B cell (primary cell): Measurements from ENCODE around the gene CS. TPM values are rescaled to one million over a fixed set of nuclear protein-coding genes. Genes with fewer than 3 reads are reported as not detected.
"Not testable (repeated sequence)": the region's sequence is repeated elsewhere in the genome, so short reads cannot be mapped to it uniquely, and the experiment has no call there.

Experiments
- ATAC-seq: fragments of 200-7000 bp; cut with Tn5 transposase; one replicate; pipeline ENCODE4 v1.10.0; 2021; ENCODE audit warnings: low read depth, mild to moderate bottlenecking, moderate number of reproducible peaks, moderate library complexity
- CTCF ChIA-PET: fragments of 350-600 bp; sonication (Branson Sonifier 250); formaldehyde crosslinking; loops from one replicate; lab custom pipeline; 2021; ENCODE audit warnings: antibody characterized with exemption, inconsistent platforms; lab: Charles Lee
- POLR2A ChIA-PET: fragments of 350-600 bp; sonication (Branson Sonifier 250); formaldehyde crosslinking; loops from one replicate; lab custom pipeline; 2021; ENCODE audit warnings: antibody characterized with exemption; lab: Charles Lee
- DNase-seq: peaks from one replicate; pipeline ENCODE4 v3.0.0; 2013
- H2AFZ ChIP-seq: 2 replicates; pipeline ENCODE4 v1.6.1; 2012; ENCODE audit warnings: mild to moderate bottlenecking, low read depth, low read length; ENCODE audit not compliant: insufficient read depth, poor library complexity, severe bottlenecking
- H3K27ac ChIP-seq, 2 donors: 1 replicate in 1 of 2; 2 replicates in 1 of 2; pipeline ENCODE4 v1.5.1; 2012 to 2013; ENCODE audit warnings: low read length in 2 of 2, mild to moderate bottlenecking in 2 of 2, moderate library complexity in 1 of 2
- H3K27me3 ChIP-seq, 4 experiments: fragments of 200-600 bp in 1 of 4; sonication (generic) in 1 of 4; replicated peaks in 1 of 4; 1 replicate in 2 of 4; 2 replicates in 2 of 4; pipeline versions ENCODE4 v1.6.1 to v1.7.0; 2013 to 2016; ENCODE audit warnings: low read length in 3 of 4, mild to moderate bottlenecking in 2 of 4, mixed read lengths in 1 of 4, moderate library complexity in 1 of 4; ENCODE audit not compliant: insufficient read depth in 4 of 4, control insufficient read depth in 3 of 4; ENCODE audit errors: control extremely low read depth in 1 of 4
- H3K36me3 ChIP-seq, 2 experiments: replicated peaks in 1 of 2; 1 replicate in 1 of 2; 2 replicates in 1 of 2; pipeline versions ENCODE4 v1.6.1 to v1.7.1; 2013; ENCODE audit warnings: low read length in 1 of 2; ENCODE audit not compliant: insufficient read depth in 2 of 2, control insufficient read depth in 1 of 2; ENCODE audit errors: control extremely low read depth in 1 of 2, extremely low read depth in 1 of 2
- H3K4me1 ChIP-seq, 2 donors: fragments of 200-600 bp in 1 of 2; sonication (generic) in 1 of 2; 1 replicate in 1 of 2; 2 replicates in 1 of 2; pipeline versions ENCODE4 v1.5.1 to v1.6.1; 2013 to 2017; ENCODE audit warnings: low read length in 2 of 2; ENCODE audit not compliant: control insufficient read depth in 2 of 2, insufficient read depth in 2 of 2
- H3K4me2 ChIP-seq: replicated peaks from 2 replicates; pipeline ENCODE3; 2012; ENCODE audit warnings: mild to moderate bottlenecking, low read depth, low read length; ENCODE audit not compliant: poor library complexity, severe bottlenecking
- H3K4me3 ChIP-seq, 5 experiments: fragments of 200-600 bp in 1 of 5; sonication (generic) in 1 of 5; 1 replicate in 3 of 5; 2 replicates in 2 of 5; pipeline versions ENCODE4 v1.5.1 to v1.7.0; 2011 to 2016; ENCODE audit warnings: low read length in 4 of 5, mild to moderate bottlenecking in 4 of 5, low read depth in 2 of 5, control low read depth in 1 of 5, moderate library complexity in 1 of 5; ENCODE audit not compliant: insufficient read depth in 1 of 5; ENCODE audit errors: control extremely low read depth in 1 of 5, extremely low read depth in 1 of 5
- H3K79me2 ChIP-seq: fragments of 200-600 bp; sonication (generic); one replicate; pipeline ENCODE4 v1.6.0; 2016; ENCODE audit warnings: low read length; ENCODE audit not compliant: control insufficient read depth, insufficient read depth
- H3K9ac ChIP-seq: fragments of 200-600 bp; sonication (generic); 2 replicates; pipeline ENCODE4 v1.6.1; 2017; ENCODE audit warnings: mild to moderate bottlenecking, low read length, moderate library complexity
- H3K9me3 ChIP-seq, 3 donors: one replicate each; pipeline versions ENCODE4 v1.6.1 to v1.7.1; 2013; ENCODE audit warnings: low read length in 2 of 3; ENCODE audit not compliant: control insufficient read depth in 2 of 3, insufficient read depth in 1 of 3; ENCODE audit errors: control extremely low read depth in 1 of 3
- H4K20me1 ChIP-seq: 2 replicates; pipeline ENCODE4 v1.6.0; 2012; ENCODE audit warnings: mild to moderate bottlenecking, low read length; ENCODE audit not compliant: insufficient read depth, control insufficient read depth, poor library complexity, severe bottlenecking
- H3K27ac Mint-ChIP-seq: one replicate; pipeline ENCODE4 v1.8.0; 2021; ENCODE audit warnings: mixed read lengths
- H3K27me3 Mint-ChIP-seq: one replicate; pipeline ENCODE4 v1.8.0; 2021; ENCODE audit warnings: mixed read lengths
- H3K4me1 Mint-ChIP-seq: one replicate; pipeline ENCODE4 v1.8.0; 2021; ENCODE audit warnings: mixed read lengths
- H3K4me3 Mint-ChIP-seq: one replicate; pipeline ENCODE4 v1.8.0; 2021; ENCODE audit warnings: mixed read lengths
- H3K9me3 Mint-ChIP-seq: one replicate; pipeline ENCODE4 v1.8.0; 2022; ENCODE audit warnings: mixed read lengths; ENCODE audit not compliant: insufficient read depth
- EZH2 ChIP-seq: IDR thresholded peaks from 2 replicates; pipeline ENCODE4 v1.6.1; 2012; ENCODE audit warnings: borderline replicate concordance, low read depth, mild to moderate bottlenecking, moderate library complexity, low read length; ENCODE audit not compliant: insufficient read depth, poor library complexity, severe bottlenecking
- WGBS: methylation state at CpG from one replicate; pipeline ENCODE4 v1.1.5; 2013; ENCODE audit warnings: missing lambda C conversion rate; ENCODE audit not compliant: insufficient coverage; 5-methylcytosine and 5-hydroxymethylcytosine counted together
- intact Hi-C: fragments of 100-400 bp; cut with micrococcal nuclease; formaldehyde crosslinking; loops from one replicate; pipeline ENCODE4 v1.10.0; 2022
- polyA plus RNA-seq: library from polyadenylated mRNA; depleted of rRNA; stranded (reverse); fragments of >200 nt; gene quantifications from 2 replicates; pipeline ENCODE4 v1.2.3, GENCODE V29; 2012
- total RNA-seq, 2 donors: library from RNA; stranded (reverse); fragments of 120-200 nt in 1 of 2; gene quantifications; 1 replicate in 1 of 2; 2 replicates in 1 of 2; pipeline versions ENCODE4 v1.2.3 to v1.2.4, GENCODE V29; 2013 to 2022
- TF ChIP-seq, protein P1 (sequence below): fragments of 200-600 bp; IDR thresholded peaks from one replicate; pipeline ENCODE4 v1.8.0; 2022; ENCODE audit warnings: antibody characterized with exemption, mild to moderate bottlenecking

CS gene
- total and polyA plus RNA-seq, 2 donors (not counting 1 experiment from before 2014, with no cell fraction given), result 114 to 154 TPM

DNA sequence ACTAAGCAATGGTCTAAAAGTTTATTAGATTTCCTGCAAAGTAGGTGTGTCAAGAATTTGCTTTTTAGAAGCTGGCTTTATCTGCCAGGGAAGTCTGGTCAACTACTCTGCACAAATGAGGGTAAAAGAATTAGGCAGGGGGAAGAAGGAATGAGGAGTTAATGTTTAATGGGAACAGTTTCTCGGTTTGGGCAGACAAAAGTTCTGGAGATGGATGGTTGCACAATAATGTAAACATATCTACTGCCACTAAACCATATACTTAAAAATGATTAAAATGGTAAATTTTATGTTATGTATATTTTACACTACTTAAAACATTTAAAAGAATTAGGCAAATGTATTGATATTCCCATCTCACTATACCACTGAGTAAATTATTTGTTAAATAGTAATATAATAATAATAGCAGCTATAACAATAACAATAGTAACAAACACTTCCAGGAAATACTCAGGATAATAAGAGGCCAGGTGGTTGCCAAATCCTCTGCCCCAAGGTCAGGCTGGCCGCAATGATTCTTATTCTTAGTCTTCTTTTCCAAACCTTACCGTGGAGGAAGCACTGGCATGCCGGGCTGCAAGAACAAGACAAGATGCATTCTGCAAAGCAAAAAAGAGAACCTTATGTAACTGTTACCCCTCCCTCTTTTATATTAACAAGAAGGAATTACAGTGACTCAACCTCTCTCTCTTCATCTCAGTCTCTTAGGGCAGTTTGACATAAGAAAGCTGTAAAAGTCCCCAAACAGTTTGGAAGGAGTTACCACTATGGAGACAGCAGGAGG, 13.9 kb downstream of the CS start:
- no peak for TF ChIP-seq EZH2
- TF ChIP-seq, protein P1, sequence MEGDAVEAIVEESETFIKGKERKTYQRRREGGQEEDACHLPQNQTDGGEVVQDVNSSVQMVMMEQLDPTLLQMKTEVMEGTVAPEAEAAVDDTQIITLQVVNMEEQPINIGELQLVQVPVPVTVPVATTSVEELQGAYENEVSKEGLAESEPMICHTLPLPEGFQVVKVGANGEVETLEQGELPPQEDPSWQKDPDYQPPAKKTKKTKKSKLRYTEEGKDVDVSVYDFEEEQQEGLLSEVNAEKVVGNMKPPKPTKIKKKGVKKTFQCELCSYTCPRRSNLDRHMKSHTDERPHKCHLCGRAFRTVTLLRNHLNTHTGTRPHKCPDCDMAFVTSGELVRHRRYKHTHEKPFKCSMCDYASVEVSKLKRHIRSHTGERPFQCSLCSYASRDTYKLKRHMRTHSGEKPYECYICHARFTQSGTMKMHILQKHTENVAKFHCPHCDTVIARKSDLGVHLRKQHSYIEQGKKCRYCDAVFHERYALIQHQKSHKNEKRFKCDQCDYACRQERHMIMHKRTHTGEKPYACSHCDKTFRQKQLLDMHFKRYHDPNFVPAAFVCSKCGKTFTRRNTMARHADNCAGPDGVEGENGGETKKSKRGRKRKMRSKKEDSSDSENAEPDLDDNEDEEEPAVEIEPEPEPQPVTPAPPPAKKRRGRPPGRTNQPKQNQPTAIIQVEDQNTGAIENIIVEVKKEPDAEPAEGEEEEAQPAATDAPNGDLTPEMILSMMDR, result no peak
- Mint-ChIP-seq H3K27ac (no peak overlapping the region), H3K4me3 (no peak overlapping the region), H3K9me3 (no peaks in the 10 kb centered on the region), H3K4me1 (peaks cover 10% of the 10 kb centered on the region), H3K27me3 (no peaks in the 10 kb centered on the region)
- no peak overlapping the region for H3K4me2 ChIP-seq
- H3K9ac ChIP-seq, result no peak overlapping the region
- peaks cover 8% of the 10 kb centered on the region for H4K20me1 ChIP-seq
- WGBS, result no CpG with 5 or more reads among the region's 4 CpGs
- no peak for ATAC-seq
- H2AFZ ChIP-seq, result no peak overlapping the region
- intact Hi-C loops, result no loop called here
- H3K27ac ChIP-seq, result no peak overlapping the region
- peaks cover 0 to 5% of the 10 kb centered on the region in 2 donors for H3K4me1 ChIP-seq
- H3K9me3 ChIP-seq, result no peaks in the 10 kb centered on the region
- ChIA-PET POLR2A (interaction anchor here (0.6 kb wide), 1 partner anchor 395 kb away, joined by 6 read pairs; no protein-coding TSS in a partner anchor), CTCF (interaction anchor here (1.2 to 1.7 kb wide), 3 partner anchors 12 to 178 kb away, joined by 4 to 8 read pairs (median 4); no protein-coding TSS in a partner anchor)
- H3K4me3 ChIP-seq, result no peak overlapping the region
- no peaks in the 10 kb centered on the region for H3K27me3 ChIP-seq
- DNase-seq, result no peak
- H3K36me3 ChIP-seq, result peaks cover 9 to 61% of the 10 kb centered on the region in 2 experiments
- H3K79me2 ChIP-seq, result peaks cover 54% of the 10 kb centered on the region

DNA sequence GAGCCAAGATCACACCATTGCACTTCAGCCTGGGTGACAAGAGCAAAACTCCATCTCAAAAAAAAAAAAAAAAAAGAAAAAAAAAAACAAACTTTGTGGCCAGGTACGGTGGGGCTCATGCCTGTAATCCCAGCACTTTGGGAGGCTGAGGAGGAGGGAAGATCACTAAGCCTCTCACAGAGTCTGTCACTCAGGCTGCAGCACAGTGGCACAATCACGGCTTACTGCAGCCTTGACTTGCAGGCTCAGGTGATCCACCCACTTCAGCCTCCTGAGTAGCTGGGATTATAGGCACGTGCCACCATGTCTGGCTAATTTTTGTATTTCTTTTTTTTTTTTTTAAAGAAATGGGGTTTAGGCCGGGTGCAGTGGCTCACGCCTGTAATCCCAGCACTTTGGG, 15.9 kb downstream of the CS start:
- H3K9me3 Mint-ChIP-seq, H3K27me3 ChIP-seq, H3K27ac ChIP-seq, H3K4me3 ChIP-seq, intact Hi-C loops, H3K9ac ChIP-seq, H3K27me3 Mint-ChIP-seq, H3K4me2 ChIP-seq, H3K27ac Mint-ChIP-seq, H3K4me1 ChIP-seq, H3K4me3 Mint-ChIP-seq, H2AFZ ChIP-seq, POLR2A ChIA-PET, H3K4me1 Mint-ChIP-seq, H3K9me3 ChIP-seq, ATAC-seq, DNase-seq, H4K20me1 ChIP-seq: not testable (repeated sequence)
- CTCF ChIA-PET, result interaction anchor here (1.7 kb wide), 1 partner anchor 180 kb away, joined by 9 read pairs; no protein-coding TSS in a partner anchor
- Histone ChIP-seq H3K79me2 (peaks cover 34% of the 10 kb centered on the region), H3K36me3 (peaks cover 4 to 60% of the 10 kb centered on the region in 2 experiments)
- WGBS, result 89% methylated on average over 1 of the region's 5 CpGs
